Lung (tissue), 12 donors: ENCODE measurements around the gene PLEKHD1. TPM values are rescaled to one million over a fixed set of nuclear protein-coding genes. Genes with fewer than 3 reads are reported as not detected.

Experiments used
- ATAC-seq: fragments of 200-7000 bp; cut with Tn5 transposase; one replicate; pipeline ENCODE4 v1.9.1; 2020; ENCODE audit warnings: moderate number of reproducible peaks; ENCODE audit not compliant: insufficient read depth, low FRiP score
- DNase-seq, 3 donors: peaks; one replicate each; pipeline ENCODE4 v3.0.0-alpha.2; 2013 to 2017
- H3K27ac ChIP-seq, 2 donors: one replicate each; pipeline ENCODE4 v1.5.1; 2013; ENCODE audit warnings: mild to moderate bottlenecking in 2 of 2, moderate library complexity in 2 of 2, control low read depth in 1 of 2, inconsistent platforms in 1 of 2, low read depth in 1 of 2, low read length in 1 of 2
- H3K27me3 ChIP-seq, 3 donors: one replicate each; pipeline ENCODE4 v1.5.1; 2013; ENCODE audit warnings: low read length in 2 of 3; ENCODE audit not compliant: control insufficient read depth in 3 of 3, insufficient read depth in 3 of 3
- H3K36me3 ChIP-seq, 4 donors: one replicate each; pipeline ENCODE4 v1.5.1; 2013; ENCODE audit warnings: low read length in 4 of 4, mild to moderate bottlenecking in 1 of 4, moderate library complexity in 1 of 4; ENCODE audit not compliant: control insufficient read depth in 4 of 4, insufficient read depth in 4 of 4
- H3K4me1 ChIP-seq, 5 donors: one replicate each; pipeline ENCODE4 v1.5.1; 2013; ENCODE audit warnings: low read length in 5 of 5, mild to moderate bottlenecking in 2 of 5, moderate library complexity in 1 of 5; ENCODE audit not compliant: control insufficient read depth in 5 of 5, insufficient read depth in 5 of 5
- H3K4me3 ChIP-seq: one replicate; pipeline ENCODE4 v1.5.1; 2013; ENCODE audit warnings: mild to moderate bottlenecking, control low read depth, moderate library complexity
- H3K9ac ChIP-seq, 2 donors: one replicate each; pipeline ENCODE4 v1.5.1; 2013; ENCODE audit warnings: low read length in 2 of 2, control low read depth in 1 of 2; ENCODE audit not compliant: insufficient read depth in 1 of 2
- H3K9me3 ChIP-seq, 4 donors: one replicate each; pipeline ENCODE4 v1.5.1; 2013; ENCODE audit warnings: low read length in 3 of 4, mild to moderate bottlenecking in 1 of 4, moderate library complexity in 1 of 4; ENCODE audit not compliant: control insufficient read depth in 4 of 4, insufficient read depth in 3 of 4
- CTCF ChIP-seq: IDR thresholded peaks from 2 replicates; pipeline ENCODE4 v1.5.1; 2012; ENCODE audit warnings: mild to moderate bottlenecking; ENCODE audit errors: control extremely low read depth, extremely low read depth
- WGBS, 2 donors: extraction: QIAGEN DNeasy Blood & Tissue Kit; methylation state at CpG; one replicate each; pipeline ENCODE4 v1.1.7; 2013; 5-methylcytosine and 5-hydroxymethylcytosine counted together
- polyA plus RNA-seq, 2 donors: library from polyadenylated mRNA; stranded (reverse); fragments of 200-250 nt; gene quantifications; one replicate each; pipeline ENCODE4 v1.2.1, GENCODE V29; 2013
- total RNA-seq, 2 donors: library from RNA; depleted of rRNA in 1 of 2; stranded (reverse); fragments of >200 nt in 1 of 2; gene quantifications; one replicate each; pipeline ENCODE4 v1.2.1, GENCODE V29; 2014 to 2021
- donor health status: control.
- donor health status: control.
- donor health status: Bipolar disorder and iron deficiency.
- donor health status: healthy.
- donor health status: DM: yes; HTN: yes; CAD: no.

The PLEKHD1 gene
- total and polyA plus RNA-seq, 4 donors = 0.11 to 0.83 (median 0.33) TPM; not detected in 1

DNA sequence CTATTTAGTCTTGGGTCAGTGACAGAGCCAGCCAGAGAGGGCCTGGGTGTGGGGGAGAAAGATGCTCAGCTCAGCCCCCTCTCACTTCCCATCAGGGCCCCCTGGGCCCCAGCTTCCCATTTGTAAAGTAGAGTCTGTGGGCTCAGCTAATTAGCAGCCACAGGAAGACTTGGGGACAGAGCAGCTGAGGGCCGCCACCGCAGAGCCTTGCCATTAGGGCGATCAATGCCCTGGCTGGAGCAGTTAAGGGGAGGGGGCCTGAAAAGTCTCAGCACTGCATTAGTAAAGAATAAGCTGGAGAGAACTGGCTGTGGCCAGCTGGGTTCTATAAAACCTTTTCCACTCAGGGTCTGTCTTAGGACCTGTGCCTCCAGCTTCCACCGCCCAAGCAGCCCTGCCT, 2.7 kb downstream of the PLEKHD1 start:
- ATAC-seq = no peak
- TF ChIP-seq CTCF = no peak
- DNase-seq = no peak
- WGBS, 2 donors = 79 to 90% methylated on average over 4 of the region's 4 CpGs
- peaks cover 0 to 3% (median 0%) of the 10 kb centered on the region in 4 donors for H3K9me3 ChIP-seq
- H3K27ac ChIP-seq = no peak overlapping the region
- H3K36me3 ChIP-seq = no peaks in the 10 kb centered on the region
- H3K4me3 ChIP-seq = no peak overlapping the region
- H3K27me3 ChIP-seq = peaks cover 0 to 46% (median 39%) of the 10 kb centered on the region in 3 donors
- H3K9ac ChIP-seq = no peak overlapping the region
- H3K4me1 ChIP-seq = peaks cover 0 to 15% (median 9%) of the 10 kb centered on the region in 5 donors

DNA sequence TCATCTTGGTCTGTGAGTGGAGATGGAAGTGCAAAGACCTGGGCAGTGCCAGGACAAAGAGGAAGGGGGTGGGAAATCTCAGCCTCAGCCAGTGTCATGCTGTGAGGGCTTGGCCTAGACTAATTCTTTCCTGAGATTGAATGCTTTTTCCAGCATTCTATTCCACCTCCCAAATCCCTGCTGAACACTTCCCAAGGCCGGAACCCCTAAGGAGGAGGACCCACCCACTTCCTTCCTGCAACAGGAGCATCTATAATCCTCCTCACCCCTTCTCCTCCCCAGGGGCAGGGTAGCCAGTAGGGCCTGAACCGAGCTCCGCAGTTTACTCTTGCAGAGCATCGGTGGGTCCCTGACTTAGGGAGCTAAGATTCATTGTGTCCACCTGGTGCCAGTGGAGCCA, 3.2 kb downstream of the PLEKHD1 start:
- TF ChIP-seq CTCF = no peak
- Histone ChIP-seq H3K4me3 (no peak overlapping the region), H3K36me3 (no peaks in the 10 kb centered on the region), H3K27ac (no peak overlapping the region), H3K27me3 (peaks cover 0 to 42% (median 33%) of the 10 kb centered on the region in 3 donors), H3K9ac (no peak overlapping the region), H3K9me3 (peaks cover 0 to 3% (median 0%) of the 10 kb centered on the region in 4 donors), H3K4me1 (peaks cover 0 to 15% (median 9%) of the 10 kb centered on the region in 5 donors)
- ATAC-seq (no peak), DNase-seq (no peak)
- 68 to 71% methylated on average over 4 of the region's 4 CpGs for WGBS, 2 donors

GRCh38 chr14:69489495-69489894, 5.0 kb downstream of the PLEKHD1 start:
- Histone ChIP-seq H3K4me3 (no peak overlapping the region), H3K4me1 (peaks cover 0 to 6% (median 0%) of the 10 kb centered on the region in 5 donors), H3K9me3 (peaks cover 0 to 3% (median 0%) of the 10 kb centered on the region in 4 donors), H3K36me3 (no peaks in the 10 kb centered on the region), H3K27me3 (peaks cover 0 to 30% (median 20%) of the 10 kb centered on the region in 3 donors), H3K9ac (no peak overlapping the region), H3K27ac (no peak overlapping the region)
- ATAC-seq = no peak
- TF ChIP-seq CTCF = no peak
- DNase-seq = no peak
